Adrenal gland (tissue), 12 donors: ENCODE data around the gene SORL1. TPM values are rescaled to one million over a fixed set of nuclear protein-coding genes. Genes with fewer than 3 reads are reported as not detected.

ENCODE experiments used
- DNase-seq, 7 donors: peaks; one replicate each; pipeline ENCODE4 v3.0.0-alpha.2; 2019 to 2020
- H3K27ac ChIP-seq, 5 donors: fragments of 200-600 bp; sonication (generic) in 4 of 5; 1 replicate in 3 of 5; 2 replicates in 2 of 5; pipeline versions ENCODE4 v1.5.1 to v1.8.0; 2016 to 2020; ENCODE audit warnings: mild to moderate bottlenecking in 1 of 5
- H3K27me3 ChIP-seq: fragments of 200-600 bp; 2 replicates; pipeline ENCODE4 v1.8.0; 2021
- H3K36me3 ChIP-seq, 2 donors: fragments of 200-600 bp; replicated peaks in 1 of 2; 1 replicate in 1 of 2; 2 replicates in 1 of 2; pipeline versions ENCODE4 v1.5.1 to v1.8.0; 2018 to 2022
- H3K4me1 ChIP-seq, 2 donors: fragments of 200-600 bp; replicated peaks in 1 of 2; 1 replicate in 1 of 2; 2 replicates in 1 of 2; pipeline versions ENCODE4 v1.5.1 to v1.8.0; 2018 to 2021
- H3K4me3 ChIP-seq, 4 donors: fragments of 200-600 bp; sonication (generic) in 3 of 4; one replicate each; pipeline ENCODE4 v1.5.1; 2016 to 2018
- H3K9me3 ChIP-seq, 3 donors: fragments of 200-600 bp; sonication (generic) in 1 of 3; replicated peaks in 1 of 3; 1 replicate in 2 of 3; 2 replicates in 1 of 3; pipeline versions ENCODE4 v1.5.1 to v1.8.0; 2016 to 2021
- POLR2A ChIP-seq, 2 donors: fragments of 450-650 bp; IDR thresholded peaks; one replicate each; pipeline ENCODE4 v1.6.1; 2017; ENCODE audit warnings: antibody characterized with exemption in 2 of 2, mild to moderate bottlenecking in 2 of 2, moderate library complexity in 1 of 2
- WGBS, 4 donors: extraction: QIAGEN DNeasy Blood & Tissue Kit in 2 of 4; methylation state at CpG; one replicate each; pipeline versions ENCODE4 v1.1.5 to v1.1.7; 2013 to 2017; 5-methylcytosine and 5-hydroxymethylcytosine counted together
- intact Hi-C, 2 donors: fragments of 100-400 bp; cut with DNase I; formaldehyde crosslinking; loops; one replicate each; pipeline versions ENCODE4 v1.14.1 to v1.15.0; 2022 to 2023
- polyA plus RNA-seq, 3 donors: library from polyadenylated mRNA; stranded (reverse); fragments of 200-250 nt in 2 of 3; fragments of 350-450 nt in 1 of 3; fragmentation: Illumina TruSeq in 1 of 3; extraction: RNeasy Lipid Tissue Mini Kit (QIAGEN cat#74804) in 1 of 3; gene quantifications; one replicate each; pipeline ENCODE4 v1.2.3, GENCODE V29; 2013 to 2014
- total RNA-seq, 9 donors: library from RNA; depleted of rRNA in 4 of 9; stranded (reverse); fragments of >200 nt in 4 of 9; fragments of 120-200 nt in 1 of 9; fragmentation: NEBNext Ultra II Directional in 1 of 9; extraction: Animal tissue kit (Norgen Biotek cat#: 25700) in 1 of 9; gene quantifications; one replicate each; pipeline versions ENCODE4 v1.1.0 to v1.2.4, GENCODE V29; 2013 to 2023
- TF ChIP-seq, protein P1 (sequence below), 6 experiments: fragments of 450-650 bp in 4 of 6; fragments of 200-600 bp in 2 of 6; sonication (generic) in 1 of 6; IDR thresholded peaks; 1 replicate in 5 of 6; 2 replicates in 1 of 6; pipeline versions ENCODE4 v1.5.1 to v1.8.0; 2016 to 2021; ENCODE audit warnings: antibody characterized with exemption in 6 of 6, mild to moderate bottlenecking in 2 of 6, moderate library complexity in 1 of 6
- donor health status: healthy with polysubstance abuse.
- donor health status: Bipolar disorder and iron deficiency.
- donor health status: DM: yes; HTN: yes; CAD: no.
- donor health status: DM: no; HTN: no; CAD: no.
- donor health status: DM: no; HTN: no; CAD: no.
- donor health status: DM: yes; HTN: yes; CAD: no.

The SORL1 gene
- total and polyA plus RNA-seq, 12 donors: 1.0 to 28.6 (median 8.9) TPM

DNA sequence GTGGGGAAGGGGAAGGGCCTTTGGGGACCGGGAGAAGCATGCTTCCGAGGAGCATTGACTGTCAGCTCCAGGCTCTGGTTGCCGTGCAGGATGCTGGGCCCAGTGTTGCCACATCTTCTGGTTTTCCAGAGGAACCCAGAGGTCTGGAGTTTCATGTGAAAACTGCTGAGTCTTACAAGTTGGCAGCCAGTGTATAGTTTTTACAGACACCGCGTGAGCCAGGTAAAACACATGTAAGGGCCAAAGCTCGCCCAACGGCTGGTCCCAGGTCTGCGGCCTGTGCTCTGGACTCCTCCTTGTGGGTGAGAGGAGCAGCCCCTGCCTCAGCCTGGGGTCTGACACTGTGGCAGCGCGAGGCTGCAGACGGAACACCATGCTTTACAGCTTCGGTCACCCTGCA lies 19.1 kb downstream of the SORL1 start:
- intact Hi-C loops: no loop called here
- Histone ChIP-seq H3K4me1 (peaks cover 0 to 21% of the 10 kb centered on the region in 2 donors), H3K4me3 (no peak overlapping the region), H3K9me3 (no peaks in the 10 kb centered on the region), H3K36me3 (no peaks in the 10 kb centered on the region), H3K27ac (no peak overlapping the region), H3K27me3 (no peaks in the 10 kb centered on the region)
- no peak for DNase-seq
- WGBS, 4 donors: 80 to 93% (median 85%) methylated on average over 6 to 12 of the region's 12 CpGs
- no peak for TF ChIP-seq POLR2A (IDR thresholded peaks at IDR 0.05)
- TF ChIP-seq, protein P1, sequence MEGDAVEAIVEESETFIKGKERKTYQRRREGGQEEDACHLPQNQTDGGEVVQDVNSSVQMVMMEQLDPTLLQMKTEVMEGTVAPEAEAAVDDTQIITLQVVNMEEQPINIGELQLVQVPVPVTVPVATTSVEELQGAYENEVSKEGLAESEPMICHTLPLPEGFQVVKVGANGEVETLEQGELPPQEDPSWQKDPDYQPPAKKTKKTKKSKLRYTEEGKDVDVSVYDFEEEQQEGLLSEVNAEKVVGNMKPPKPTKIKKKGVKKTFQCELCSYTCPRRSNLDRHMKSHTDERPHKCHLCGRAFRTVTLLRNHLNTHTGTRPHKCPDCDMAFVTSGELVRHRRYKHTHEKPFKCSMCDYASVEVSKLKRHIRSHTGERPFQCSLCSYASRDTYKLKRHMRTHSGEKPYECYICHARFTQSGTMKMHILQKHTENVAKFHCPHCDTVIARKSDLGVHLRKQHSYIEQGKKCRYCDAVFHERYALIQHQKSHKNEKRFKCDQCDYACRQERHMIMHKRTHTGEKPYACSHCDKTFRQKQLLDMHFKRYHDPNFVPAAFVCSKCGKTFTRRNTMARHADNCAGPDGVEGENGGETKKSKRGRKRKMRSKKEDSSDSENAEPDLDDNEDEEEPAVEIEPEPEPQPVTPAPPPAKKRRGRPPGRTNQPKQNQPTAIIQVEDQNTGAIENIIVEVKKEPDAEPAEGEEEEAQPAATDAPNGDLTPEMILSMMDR (IDR thresholded peaks at IDR 0.05): no peak

DNA sequence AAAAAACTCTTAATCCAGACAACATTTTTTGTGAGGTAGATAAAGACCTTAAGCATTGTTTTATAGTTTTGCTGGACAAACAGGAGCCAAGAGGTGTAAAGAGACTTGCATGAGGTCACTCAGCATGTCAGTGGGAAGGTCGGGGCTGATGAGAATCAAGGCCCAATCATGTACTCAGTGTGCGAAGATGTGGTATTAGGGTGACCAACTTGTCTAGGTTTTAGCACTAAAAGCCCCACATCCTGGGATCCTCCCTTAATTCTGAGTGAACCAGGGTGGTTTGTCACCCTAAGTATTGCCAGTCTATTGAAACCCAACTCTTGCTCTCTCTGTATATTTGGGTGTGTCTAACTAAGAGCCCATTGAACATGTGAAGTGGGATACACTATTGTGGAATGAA lies 20.2 kb downstream of the SORL1 start:
- DNase-seq: no peak
- Histone ChIP-seq H3K27ac (no peak overlapping the region), H3K4me1 (peaks cover 0 to 9% of the 10 kb centered on the region in 2 donors), H3K9me3 (no peaks in the 10 kb centered on the region), H3K27me3 (no peaks in the 10 kb centered on the region), H3K36me3 (no peaks in the 10 kb centered on the region), H3K4me3 (no peak overlapping the region)
- TF ChIP-seq, protein P1 (IDR thresholded peaks at IDR 0.05): no peak
- no peak for TF ChIP-seq POLR2A (IDR thresholded peaks at IDR 0.05)
- WGBS, 4 donors: 62 to 80% (median 70%) methylated on average over 2 of the region's 2 CpGs
- intact Hi-C loops: no loop called here

DNA sequence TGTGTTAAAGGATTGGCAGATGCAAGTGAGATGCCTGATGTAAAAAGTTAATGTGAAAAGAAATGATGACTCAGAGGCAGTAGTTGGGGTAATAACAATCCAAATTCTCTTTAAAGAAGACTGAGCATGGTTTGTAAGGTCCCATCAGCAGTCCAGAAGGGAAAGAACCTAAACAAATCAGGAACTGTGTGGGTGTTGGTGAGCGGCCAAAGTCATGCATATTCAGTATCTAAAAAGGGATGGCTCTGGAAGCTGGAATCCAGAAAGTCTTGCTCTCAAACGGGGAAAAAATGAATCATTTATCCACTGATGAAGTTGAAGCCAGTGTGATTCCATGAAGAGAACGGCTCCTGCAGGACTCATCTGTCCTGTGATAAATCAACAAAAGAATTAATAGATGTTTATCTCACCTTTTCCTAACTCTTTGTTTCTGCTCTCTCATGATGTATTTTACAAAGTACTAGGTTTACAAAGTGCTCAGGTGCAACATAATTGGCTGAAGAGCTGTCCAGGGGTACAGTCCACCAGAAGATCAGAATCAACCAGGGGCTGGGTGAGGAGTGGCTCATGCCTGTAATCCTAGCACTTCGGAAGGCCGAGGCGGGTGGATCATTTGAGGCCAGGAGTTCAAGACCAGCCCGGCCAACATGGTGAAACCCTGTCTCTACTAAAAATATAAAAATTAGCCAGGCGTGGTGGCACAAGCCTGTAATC lies 21.1 kb downstream of the SORL1 start:
- Histone ChIP-seq H3K4me1 (peaks cover 0 to 4% of the 10 kb centered on the region in 2 donors), H3K27ac (no peak overlapping the region), H3K27me3 (no peaks in the 10 kb centered on the region), H3K36me3 (no peaks in the 10 kb centered on the region), H3K4me3 (no peak overlapping the region), H3K9me3 (no peaks in the 10 kb centered on the region)
- peak in 2 of 7 donors; percentile 27 to 36 for DNase-seq
- WGBS, 4 donors: 66 to 83% (median 79%) methylated on average over 4 to 8 of the region's 8 CpGs
- intact Hi-C loops: no loop called here
- TF ChIP-seq, protein P1 (IDR thresholded peaks at IDR 0.05): no peak
- TF ChIP-seq POLR2A (IDR thresholded peaks at IDR 0.05): no peak

DNA sequence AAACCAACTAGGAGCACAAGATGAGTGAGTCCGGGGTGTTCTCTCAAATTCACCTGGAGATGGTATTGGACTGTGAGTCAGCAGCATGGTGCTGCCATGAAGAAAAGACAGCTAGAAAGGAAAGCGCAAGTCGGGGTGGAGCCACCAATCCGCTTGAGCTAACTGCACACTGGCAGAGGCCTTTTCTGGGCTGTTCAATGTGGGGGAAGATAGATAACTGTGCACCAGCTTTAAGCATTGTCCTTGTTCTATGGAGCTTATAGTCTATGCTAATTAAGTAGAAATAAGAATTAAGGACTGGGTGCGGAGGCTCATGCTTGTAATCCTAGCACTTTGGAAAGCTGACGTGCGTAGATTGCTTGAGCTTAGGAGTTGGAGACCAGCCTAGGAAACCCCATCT lies 22.6 kb downstream of the SORL1 start:
- Histone ChIP-seq H3K4me1 (peaks cover 0 to 4% of the 10 kb centered on the region in 2 donors), H3K27ac (no peak overlapping the region), H3K9me3 (no peaks in the 10 kb centered on the region), H3K27me3 (no peaks in the 10 kb centered on the region), H3K4me3 (no peak overlapping the region), H3K36me3 (no peaks in the 10 kb centered on the region)
- no peak for TF ChIP-seq POLR2A (IDR thresholded peaks at IDR 0.05)
- TF ChIP-seq, protein P1 (IDR thresholded peaks at IDR 0.05): no peak
- intact Hi-C loops: no loop called here
- no peak for DNase-seq
- WGBS, 4 donors: 92 to 98% (median 95%) methylated on average over 7 of the region's 7 CpGs
